ENCODE results near the gene SYNM.

SYNM gene

DNA sequence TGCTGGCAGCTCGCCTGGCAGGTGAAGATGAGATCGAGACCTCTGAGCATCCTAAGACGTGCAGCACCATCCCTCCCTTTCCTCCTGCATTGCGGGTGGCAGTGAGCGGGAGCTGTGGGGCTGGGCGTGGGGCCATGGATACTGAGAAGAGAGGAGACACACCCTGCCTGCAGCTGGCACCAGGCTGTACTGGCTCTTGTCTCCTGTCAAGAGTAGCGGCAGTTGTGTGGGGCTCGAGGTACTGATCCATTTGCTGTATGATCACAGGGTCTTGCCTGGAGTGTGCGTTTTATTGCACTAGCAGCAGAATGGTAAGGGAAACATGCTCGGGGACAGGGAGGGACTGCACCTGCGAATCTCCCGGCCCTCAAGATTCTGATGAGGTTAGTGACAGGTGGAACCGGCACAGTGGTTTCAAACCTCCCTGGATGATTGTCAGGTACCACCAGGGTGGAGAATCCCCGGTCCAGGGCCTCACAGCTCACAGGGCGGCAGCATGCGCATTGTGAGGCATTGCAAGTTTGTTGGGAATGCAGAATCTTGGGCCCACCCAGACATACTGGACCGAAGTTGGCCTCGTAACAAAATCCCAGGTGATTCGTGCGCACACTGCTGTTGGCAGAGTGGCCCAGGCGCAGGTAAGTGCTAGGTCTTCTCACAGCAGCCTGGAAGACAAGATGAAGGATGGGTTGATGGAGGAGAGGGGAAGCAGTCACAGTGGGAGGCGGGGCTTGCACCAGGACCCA lies 14.1 kb downstream of the SYNM start:
- Histone ChIP-seq H3K9ac (ENCODE audit: low read length) (no peak overlapping the region), H4K20me1 (ENCODE audit: insufficient read depth, low read length) (no peaks in the 10 kb centered on the region), H2AFZ (ENCODE audit: low read depth, low read length) (no peak overlapping the region), H3K4me3 (ENCODE audit: low read length) (no peak overlapping the region), H3K9me3 (ENCODE audit: insufficient read depth, low read length) (no peaks in the 10 kb centered on the region), H3K4me1 (ENCODE audit: low read length) (peaks cover 2% of the 10 kb centered on the region; the same call in 1 of the 2 replicates), H3K79me2 (ENCODE audit: low read length) (no peaks in the 10 kb centered on the region), H3K27ac (ENCODE audit: low read length) (no peak overlapping the region), H3K4me2 (ENCODE audit: low read length) (no peak overlapping the region), H3K27me3 (ENCODE audit: low read depth, low read length) (peaks cover 42% of the 10 kb centered on the region), H3K36me3 (replicated peaks; ENCODE audit: low read depth, low read length) (no peaks in the 10 kb centered on the region)
- TF ChIP-seq CTCF (IDR thresholded peaks at IDR 0.05; ENCODE audit: low read depth, low read length) (no peak), EZH2phosphoT487 (IDR thresholded peaks at IDR 0.05; ENCODE audit: low read depth) (no peak)

GRCh38 chr15:99120050-99120777 lies 15.3 kb downstream of the SYNM start:
- Histone ChIP-seq H3K4me1 (ENCODE audit: low read length) (peaks cover 5% of the 10 kb centered on the region; the same call in 1 of the 2 replicates), H2AFZ (ENCODE audit: low read depth, low read length) (no peak overlapping the region), H3K27ac (ENCODE audit: low read length) (no peak overlapping the region), H3K79me2 (ENCODE audit: low read length) (no peaks in the 10 kb centered on the region), H3K27me3 (ENCODE audit: low read depth, low read length) (peaks cover 44% of the 10 kb centered on the region), H3K36me3 (replicated peaks; ENCODE audit: low read depth, low read length) (no peaks in the 10 kb centered on the region), H4K20me1 (ENCODE audit: insufficient read depth, low read length) (no peaks in the 10 kb centered on the region), H3K9me3 (ENCODE audit: insufficient read depth, low read length) (no peaks in the 10 kb centered on the region), H3K9ac (ENCODE audit: low read length) (no peak overlapping the region), H3K4me3 (ENCODE audit: low read length) (no peak overlapping the region), H3K4me2 (ENCODE audit: low read length) (no peak overlapping the region)
- no peak for TF ChIP-seq EZH2phosphoT487 (IDR thresholded peaks at IDR 0.05; ENCODE audit: low read depth)
- no peak for TF ChIP-seq CTCF (IDR thresholded peaks at IDR 0.05; ENCODE audit: low read depth, low read length)

GRCh38 chr15:99121207-99121606 lies 16.3 kb downstream of the SYNM start:
- no peak overlapping the region for H3K4me3 ChIP-seq (ENCODE audit: low read length)
- no peaks in the 10 kb centered on the region for H3K9me3 ChIP-seq (ENCODE audit: insufficient read depth, low read length)
- no peaks in the 10 kb centered on the region for H4K20me1 ChIP-seq (ENCODE audit: insufficient read depth, low read length)
- no peaks in the 10 kb centered on the region for H3K36me3 ChIP-seq (replicated peaks; ENCODE audit: low read depth, low read length)
- H3K79me2 ChIP-seq (ENCODE audit: low read length): no peaks in the 10 kb centered on the region
- TF ChIP-seq CTCF (IDR thresholded peaks at IDR 0.05; ENCODE audit: low read depth, low read length) (no peak), EZH2phosphoT487 (IDR thresholded peaks at IDR 0.05; ENCODE audit: low read depth) (no peak)
- H3K27ac ChIP-seq (ENCODE audit: low read length): no peak overlapping the region
- H3K9ac ChIP-seq (ENCODE audit: low read length): no peak overlapping the region
- H3K27me3 ChIP-seq (ENCODE audit: low read depth, low read length): peaks cover 53% of the 10 kb centered on the region
- peaks cover 5% of the 10 kb centered on the region; the same call in 1 of the 2 replicates for H3K4me1 ChIP-seq (ENCODE audit: low read length)
- H3K4me2 ChIP-seq (ENCODE audit: low read length): no peak overlapping the region
- no peak overlapping the region for H2AFZ ChIP-seq (ENCODE audit: low read depth, low read length)

GRCh38 chr15:99121691-99122410 lies 17.0 kb downstream of the SYNM start:
- H3K27ac ChIP-seq (ENCODE audit: low read length): no peak overlapping the region
- TF ChIP-seq EZH2phosphoT487 (IDR thresholded peaks at IDR 0.05; ENCODE audit: low read depth) (no peak), CTCF (IDR thresholded peaks at IDR 0.05; ENCODE audit: low read depth, low read length) (no peak)

More at GRCh38 chr15:99121691-99122410, 17.0 kb downstream of the SYNM start:
- Histone ChIP-seq H4K20me1 (ENCODE audit: insufficient read depth, low read length) (no peaks in the 10 kb centered on the region), H3K36me3 (replicated peaks; ENCODE audit: low read depth, low read length) (no peaks in the 10 kb centered on the region), H3K4me1 (ENCODE audit: low read length) (peaks cover 5% of the 10 kb centered on the region; the same call in 1 of the 2 replicates), H3K79me2 (ENCODE audit: low read length) (no peaks in the 10 kb centered on the region), H2AFZ (ENCODE audit: low read depth, low read length) (no peak overlapping the region), H3K4me2 (ENCODE audit: low read length) (no peak overlapping the region), H3K27me3 (ENCODE audit: low read depth, low read length) (peaks cover 59% of the 10 kb centered on the region), H3K9me3 (ENCODE audit: insufficient read depth, low read length) (no peaks in the 10 kb centered on the region), H3K4me3 (ENCODE audit: low read length) (no peak overlapping the region), H3K9ac (ENCODE audit: low read length) (no peak overlapping the region)
